Esophagus mucosa (tissue), 1 donor: ENCODE data around the gene ZIC3. TPM values are rescaled to one million over a fixed set of nuclear protein-coding genes. Genes with fewer than 3 reads are reported as not detected.
A peak's percentile ranks its signal among the peaks of the same experiment; 100 is the strongest.
"Not testable (repeated sequence)": the region's sequence is repeated elsewhere in the genome, so short reads cannot be mapped to it uniquely, and the experiment has no call there.

Experiments
- ATAC-seq: fragments of 200-7000 bp; cut with Tn5 transposase; one replicate; pipeline ENCODE4 v1.9.1; 2020
- total RNA-seq: library from RNA; stranded (reverse); gene quantifications from one replicate; pipeline ENCODE4 v1.2.4, GENCODE V29; 2023
- donor health status: DM: yes; HTN: yes; CAD: no.

Gene ZIC3
- not detected for total RNA-seq

- peak; percentile 17 for ATAC-seq
These were observed at the start of gene ZIC3 for GRCh38 chrX:137565921-137566745. ZIC3 (plus strand) TSS chrX:137566127; CDS start chrX:137566692, 565 bp downstream.

- ATAC-seq: no peak
These were observed 46.5 kb upstream of the ZIC3 start for GRCh38 chrX:137519459-137519858.

DNA sequence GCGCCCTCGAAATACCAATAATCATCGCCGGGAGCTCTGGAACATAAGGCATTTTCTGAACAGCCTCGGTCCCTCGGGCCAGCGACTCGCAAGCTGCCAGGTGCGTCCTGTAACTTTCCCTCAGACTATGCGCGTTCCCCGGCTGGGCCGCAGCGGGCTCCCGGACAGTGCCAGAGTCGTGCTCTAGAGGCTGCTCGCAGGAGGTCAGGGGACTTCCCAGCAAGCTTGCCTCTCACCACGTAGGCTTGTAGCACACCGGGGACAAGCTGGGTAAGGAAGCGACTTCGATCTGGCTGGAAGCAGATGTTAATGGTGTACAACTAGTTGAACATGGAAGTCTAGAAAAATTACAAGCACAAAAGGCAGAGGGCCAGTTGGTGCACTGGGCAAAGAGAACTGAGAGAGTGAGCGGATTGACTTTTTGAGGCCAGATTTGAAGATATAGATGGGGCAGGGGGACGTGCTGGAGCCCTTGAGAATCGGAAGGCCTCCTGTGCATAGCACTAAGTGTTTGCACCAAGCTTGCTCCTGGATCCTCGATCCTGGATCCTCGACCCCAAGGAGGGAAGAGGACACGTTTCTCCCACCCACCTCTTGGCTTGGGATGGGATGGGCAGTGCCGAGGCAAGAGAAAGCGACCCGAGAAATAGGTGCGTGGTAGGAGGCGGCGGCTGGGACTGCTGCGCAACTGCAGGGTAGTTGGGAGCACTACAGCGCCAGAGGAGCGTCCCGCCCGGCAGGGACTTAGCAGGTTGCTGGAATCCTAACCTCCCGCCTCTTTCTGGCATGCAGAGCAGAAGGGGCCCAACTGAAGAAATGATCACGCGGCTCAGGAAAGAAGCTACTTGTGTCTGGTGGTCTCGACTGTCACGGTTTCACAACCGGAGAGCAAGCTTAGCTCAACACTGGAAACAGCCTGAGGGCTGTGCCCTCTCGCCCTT is 19.9 kb upstream of the ZIC3 start:
- no peak for ATAC-seq

DNA sequence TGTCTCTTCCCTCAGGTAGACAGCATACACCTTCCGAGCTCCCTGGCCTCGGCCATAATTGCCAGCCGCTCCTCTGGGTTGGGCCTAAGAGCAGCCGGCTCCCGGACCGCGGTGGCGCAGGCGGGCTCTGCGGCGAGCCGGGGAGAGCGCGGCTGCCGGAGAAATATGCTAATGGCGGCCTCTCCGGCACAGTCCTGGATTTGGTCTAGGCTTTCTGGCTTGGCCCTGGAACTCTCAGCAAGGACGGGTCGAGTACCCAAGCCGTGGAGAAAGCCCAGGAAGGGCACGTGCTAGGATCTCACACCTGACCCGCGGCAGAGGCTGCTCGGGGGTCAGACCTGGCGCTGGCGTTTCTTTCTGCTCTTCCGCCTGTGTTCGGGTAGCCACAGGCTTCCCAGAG is 18.6 kb upstream of the ZIC3 start:
- no peak for ATAC-seq

GRCh38 chrX:137548261-137548660 is 17.7 kb upstream of the ZIC3 start:
- no peak for ATAC-seq

DNA sequence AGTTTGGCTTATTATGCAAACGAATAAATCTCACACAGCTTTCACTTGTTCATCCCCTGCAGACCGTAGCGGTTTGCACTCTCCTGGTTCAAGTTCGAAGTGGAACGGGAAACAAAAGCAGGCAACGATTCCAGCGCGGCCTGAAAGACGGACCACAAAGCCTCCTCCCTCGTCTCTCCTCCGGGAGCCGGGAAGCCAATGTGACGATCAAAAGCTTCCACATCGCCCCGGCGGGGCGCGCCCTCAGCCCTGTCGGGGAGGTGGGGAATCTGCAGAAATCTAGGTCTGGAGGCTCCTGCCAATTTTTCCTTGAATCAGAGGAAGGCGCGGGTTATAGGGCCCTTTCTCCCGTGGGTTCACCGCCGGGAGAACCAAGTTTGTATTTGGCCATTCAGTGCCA is 16.9 kb upstream of the ZIC3 start:
- no peak for ATAC-seq

GRCh38 chrX:137549851-137550664 is 15.9 kb upstream of the ZIC3 start:
- no peak for ATAC-seq

GRCh38 chrX:137550665-137551261 is 15.2 kb upstream of the ZIC3 start:
- ATAC-seq: no peak

- not testable (repeated sequence) for ATAC-seq
These were observed 13.8 kb upstream of the ZIC3 start for GRCh38 chrX:137552098-137552497.

DNA sequence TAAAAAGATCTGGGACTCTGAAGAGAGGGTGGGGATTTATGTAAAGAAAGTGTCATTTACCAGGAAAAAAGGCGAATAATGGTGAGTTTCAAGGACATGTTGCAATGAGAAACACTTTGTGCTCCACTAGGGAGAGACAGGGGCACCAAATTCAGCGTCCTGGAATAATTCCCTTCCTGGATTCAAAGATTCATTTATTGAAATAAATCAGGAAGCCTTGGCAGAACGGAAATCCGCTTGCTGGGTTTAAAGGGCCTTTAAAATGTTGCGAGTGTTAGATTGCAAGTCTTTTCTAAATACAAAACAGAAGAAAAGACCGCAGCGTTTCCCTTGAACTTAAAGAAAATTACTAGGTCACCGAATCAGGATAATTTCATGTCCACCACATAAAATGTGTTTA is 3.8 kb upstream of the ZIC3 start:
- no peak for ATAC-seq

GRCh38 chrX:137563681-137564651 is 2.0 kb upstream of the ZIC3 start:
- ATAC-seq: no peak

- no peak for ATAC-seq
These were observed 516 bp upstream of the ZIC3 start for GRCh38 chrX:137565318-137565904.

GRCh38 chrX:137566746-137567679 is 1.1 kb downstream of the ZIC3 start:
- ATAC-seq: no peak

DNA sequence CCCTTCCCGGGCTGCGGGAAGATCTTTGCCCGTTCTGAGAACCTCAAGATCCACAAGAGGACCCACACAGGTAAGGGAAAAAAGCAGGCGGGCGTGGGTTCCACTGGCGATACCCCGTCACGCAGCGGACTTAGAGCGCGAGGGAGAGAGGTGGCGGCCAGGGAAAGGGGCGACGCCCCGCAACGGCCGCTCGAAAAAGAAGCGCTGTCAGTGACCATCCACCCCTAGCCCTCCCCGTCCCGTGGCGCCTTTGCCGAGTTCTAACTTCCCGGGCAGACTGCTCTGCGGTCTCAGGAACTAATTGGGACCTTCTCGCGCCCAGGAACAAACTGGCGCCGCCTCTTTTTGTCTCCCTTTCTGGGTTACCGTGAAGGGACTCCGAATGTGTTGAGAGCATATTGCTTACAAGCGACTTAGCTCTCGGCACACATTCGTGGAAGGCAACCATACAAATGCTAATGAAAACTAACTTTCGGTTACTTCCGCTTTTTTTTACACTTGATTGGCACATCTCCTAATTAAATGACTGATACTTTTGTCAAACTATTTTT is 1.8 kb downstream of the ZIC3 start:
- no peak for ATAC-seq

- no peak for ATAC-seq
These were observed 3.0 kb downstream of the ZIC3 start for GRCh38 chrX:137568741-137569469.

DNA sequence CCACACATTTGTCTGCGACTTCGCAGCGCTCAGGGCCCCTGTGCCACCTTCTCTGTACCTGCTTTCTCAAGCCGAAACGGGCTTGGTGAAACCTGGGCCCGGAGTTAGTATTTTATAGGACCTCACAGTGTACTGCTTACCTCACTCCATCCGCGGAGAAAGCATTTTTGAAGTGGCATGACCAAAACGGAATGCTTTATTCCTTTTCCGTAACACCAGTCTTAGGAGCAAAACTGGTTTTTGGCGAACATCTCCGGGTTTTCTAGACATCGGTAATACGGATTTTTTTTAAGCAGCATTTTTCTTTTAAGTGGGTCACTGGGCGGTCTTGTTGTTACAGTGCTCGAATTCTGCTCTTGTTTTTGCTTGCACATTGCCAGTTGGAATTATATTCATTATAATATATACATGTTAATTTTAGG is 3.6 kb downstream of the ZIC3 start:
- ATAC-seq: no peak

GRCh38 chrX:137573324-137574101 is 7.6 kb downstream of the ZIC3 start:
- no peak for ATAC-seq
